SK-N-SH treated with all-trans-retinoic acid at 6 μM for 48 hours (cell line): ENCODE data around the gene SCART1.

Experiments
- ATAC-seq: fragments of 200-7000 bp; cut with Tn5 transposase; 3 replicates; pipeline ENCODE4 v1.9.1; 2020; ENCODE audit warnings: mild to moderate bottlenecking, moderate library complexity
- ARNTL ChIP-seq: fragments of 450-650 bp; formaldehyde crosslinking; IDR thresholded peaks from 2 replicates; pipeline ENCODE4 v1.5.0; 2020; ENCODE audit warnings: low read depth, mild to moderate bottlenecking, moderate library complexity, borderline replicate concordance
- BACH2 ChIP-seq: fragments of 250-450 bp; sonication (Bioruptor Pico); IDR thresholded peaks from 2 replicates; pipeline ENCODE4 v1.9.0; 2021; ENCODE audit warnings: mild to moderate bottlenecking, borderline replicate concordance
- CSDC2 ChIP-seq: fragments of 250-450 bp; sonication (Bioruptor Pico); IDR thresholded peaks from 2 replicates; pipeline ENCODE4 v1.5.0; 2020; ENCODE audit warnings: mild to moderate bottlenecking, moderate library complexity
- ESRRG ChIP-seq: fragments of 250-450 bp; sonication (Bioruptor Pico); IDR thresholded peaks from 2 replicates; pipeline ENCODE4 v1.6.1; 2021; ENCODE audit warnings: mild to moderate bottlenecking
- GLIS3 ChIP-seq: fragments of 250-450 bp; sonication (Bioruptor Pico); IDR thresholded peaks from 2 replicates; pipeline ENCODE4 v1.5.0; 2020; ENCODE audit warnings: mild to moderate bottlenecking, moderate library complexity
- PPARA ChIP-seq: fragments of 250-450 bp; sonication (Bioruptor Pico); IDR thresholded peaks from 2 replicates; pipeline ENCODE4 v1.5.0; 2020; ENCODE audit warnings: mild to moderate bottlenecking, borderline replicate concordance
- RARB ChIP-seq: fragments of 250-450 bp; sonication (Bioruptor Pico); IDR thresholded peaks from 2 replicates; pipeline ENCODE4 v1.8.0; 2021; ENCODE audit warnings: mild to moderate bottlenecking, moderate library complexity
- SNAI2 ChIP-seq: fragments of 250-450 bp; sonication (Bioruptor Pico); IDR thresholded peaks from 2 replicates; pipeline ENCODE4 v1.5.0; 2020; ENCODE audit warnings: mild to moderate bottlenecking, moderate library complexity
- TCF4 ChIP-seq: fragments of 250-450 bp; sonication (Bioruptor Pico); IDR thresholded peaks from 2 replicates; pipeline ENCODE4 v1.8.0; 2021; ENCODE audit warnings: mild to moderate bottlenecking, moderate library complexity, borderline replicate concordance
- TOX ChIP-seq: fragments of 250-450 bp; sonication (Bioruptor Pico); IDR thresholded peaks from 2 replicates; pipeline ENCODE4 v1.8.0; 2021; ENCODE audit warnings: mild to moderate bottlenecking, moderate library complexity, borderline replicate concordance
- ZC3H10 ChIP-seq: fragments of 250-450 bp; sonication (Bioruptor Pico); IDR thresholded peaks from 2 replicates; pipeline ENCODE4 v1.5.1; 2021; ENCODE audit warnings: mild to moderate bottlenecking, moderate library complexity
- ZFP3 ChIP-seq: fragments of 250-450 bp; sonication (Bioruptor Pico); IDR thresholded peaks from 2 replicates; pipeline ENCODE4 v1.5.0; 2020; ENCODE audit warnings: mild to moderate bottlenecking, moderate library complexity
- ZFP30 ChIP-seq: fragments of 450-650 bp; formaldehyde crosslinking; IDR thresholded peaks from 2 replicates; pipeline ENCODE4 v1.5.0; 2022; ENCODE audit warnings: mild to moderate bottlenecking, moderate library complexity
- ZNF565 ChIP-seq: fragments of 450-650 bp; formaldehyde crosslinking; conservative IDR thresholded peaks from 2 replicates; pipeline ENCODE4 v1.5.0; 2020; ENCODE audit warnings: low read depth, mild to moderate bottlenecking, moderate library complexity
- ZNF8 ChIP-seq: fragments of 450-650 bp; formaldehyde crosslinking; IDR thresholded peaks from 2 replicates; pipeline ENCODE4 v1.5.0; 2020; ENCODE audit warnings: mild to moderate bottlenecking, moderate library complexity
- TF ChIP-seq, protein P1 (sequence below): fragments of 250-450 bp; sonication (Bioruptor Pico); IDR thresholded peaks from 2 replicates; pipeline ENCODE4 v1.5.1; 2020; ENCODE audit warnings: low read depth, mild to moderate bottlenecking, moderate library complexity
- TF ChIP-seq, protein P2 (sequence below): fragments of 250-450 bp; sonication (Bioruptor Pico); IDR thresholded peaks from 2 replicates; pipeline ENCODE4 v1.8.0; 2021; ENCODE audit warnings: low read depth, mild to moderate bottlenecking, moderate library complexity, borderline replicate concordance
- TF ChIP-seq, protein P3 (sequence below): fragments of 250-450 bp; sonication (Bioruptor Pico); IDR thresholded peaks from 2 replicates; pipeline ENCODE4 v1.8.0; 2020; ENCODE audit warnings: mild to moderate bottlenecking, moderate library complexity, borderline replicate concordance
- TF ChIP-seq, protein P4 (sequence below): fragments of 250-450 bp; sonication (Bioruptor Pico); IDR thresholded peaks from 2 replicates; pipeline ENCODE4 v1.5.0; 2020; ENCODE audit warnings: mild to moderate bottlenecking, moderate library complexity
- TF ChIP-seq, protein P5 (sequence below): fragments of 250-450 bp; sonication (Bioruptor Pico); IDR thresholded peaks from 2 replicates; pipeline ENCODE4 v1.5.1; 2021; ENCODE audit warnings: mild to moderate bottlenecking, moderate library complexity

Gene SCART1

DNA sequence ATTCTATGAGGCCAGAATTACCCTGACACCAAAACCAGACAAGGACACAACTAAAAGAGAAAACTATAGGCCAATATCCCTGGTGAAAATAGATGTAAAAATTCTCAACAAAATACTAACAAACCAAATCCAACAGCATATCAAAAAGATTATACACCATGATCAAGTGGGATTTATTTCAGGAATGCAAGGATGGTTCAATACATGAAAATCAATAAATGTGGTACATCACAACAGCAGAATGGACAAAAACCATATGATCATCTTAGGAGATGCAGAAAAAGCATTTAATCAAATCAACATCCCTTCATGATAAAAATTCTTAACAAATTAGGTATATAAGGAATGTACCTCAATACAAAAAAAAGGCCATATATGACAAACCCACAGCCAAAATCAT, 5.6 kb upstream of the SCART1 start:
- TF ChIP-seq, protein P1, sequence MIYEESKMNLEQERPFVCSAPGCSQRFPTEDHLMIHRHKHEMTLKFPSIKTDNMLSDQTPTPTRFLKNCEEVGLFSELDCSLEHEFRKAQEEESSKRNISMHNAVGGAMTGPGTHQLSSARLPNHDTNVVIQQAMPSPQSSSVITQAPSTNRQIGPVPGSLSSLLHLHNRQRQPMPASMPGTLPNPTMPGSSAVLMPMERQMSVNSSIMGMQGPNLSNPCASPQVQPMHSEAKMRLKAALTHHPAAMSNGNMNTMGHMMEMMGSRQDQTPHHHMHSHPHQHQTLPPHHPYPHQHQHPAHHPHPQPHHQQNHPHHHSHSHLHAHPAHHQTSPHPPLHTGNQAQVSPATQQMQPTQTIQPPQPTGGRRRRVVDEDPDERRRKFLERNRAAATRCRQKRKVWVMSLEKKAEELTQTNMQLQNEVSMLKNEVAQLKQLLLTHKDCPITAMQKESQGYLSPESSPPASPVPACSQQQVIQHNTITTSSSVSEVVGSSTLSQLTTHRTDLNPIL (CRISPR knock-in tag) = no peak
- TF ChIP-seq ZFP3 (CRISPR knock-in tag) (no peak), ZNF8 (CRISPR knock-in tag) (0 out of 2 replicates have a peak, but pooled peaks have one; percentile 29), TCF4 (CRISPR knock-in tag) (no peak), ZC3H10 (CRISPR knock-in tag) (no peak), GLIS3 (CRISPR knock-in tag) (no peak), ESRRG (CRISPR knock-in tag) (no peak)
- TF ChIP-seq, protein P2, sequence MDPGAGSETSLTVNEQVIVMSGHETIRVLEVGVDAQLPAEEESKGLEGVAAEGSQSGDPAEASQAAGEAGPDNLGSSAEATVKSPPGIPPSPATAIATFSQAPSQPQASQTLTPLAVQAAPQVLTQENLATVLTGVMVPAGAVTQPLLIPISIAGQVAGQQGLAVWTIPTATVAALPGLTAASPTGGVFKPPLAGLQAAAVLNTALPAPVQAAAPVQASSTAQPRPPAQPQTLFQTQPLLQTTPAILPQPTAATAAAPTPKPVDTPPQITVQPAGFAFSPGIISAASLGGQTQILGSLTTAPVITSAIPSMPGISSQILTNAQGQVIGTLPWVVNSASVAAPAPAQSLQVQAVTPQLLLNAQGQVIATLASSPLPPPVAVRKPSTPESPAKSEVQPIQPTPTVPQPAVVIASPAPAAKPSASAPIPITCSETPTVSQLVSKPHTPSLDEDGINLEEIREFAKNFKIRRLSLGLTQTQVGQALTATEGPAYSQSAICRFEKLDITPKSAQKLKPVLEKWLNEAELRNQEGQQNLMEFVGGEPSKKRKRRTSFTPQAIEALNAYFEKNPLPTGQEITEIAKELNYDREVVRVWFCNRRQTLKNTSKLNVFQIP (CRISPR knock-in tag) = no peak
- ATAC-seq = no peak

DNA sequence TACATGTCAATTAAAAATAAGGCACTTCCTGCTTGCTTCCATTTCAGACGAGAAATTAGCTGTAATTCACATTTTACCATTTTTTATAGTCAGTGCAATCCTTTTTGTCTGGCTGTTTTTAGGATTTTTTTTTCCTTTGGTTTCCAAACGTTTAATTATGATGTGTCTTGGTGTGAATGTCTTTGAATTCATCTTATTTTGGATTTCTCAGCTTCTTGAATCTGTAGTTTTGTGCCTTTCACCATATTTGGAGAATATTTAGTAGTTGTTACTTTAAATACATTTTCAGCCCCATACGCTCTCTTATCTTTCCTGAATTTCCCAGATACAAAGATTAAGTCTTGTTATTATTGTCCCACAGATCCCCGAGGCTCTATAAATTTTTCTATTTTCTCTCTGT, 2.4 kb upstream of the SCART1 start:
- TF ChIP-seq, protein P3, sequence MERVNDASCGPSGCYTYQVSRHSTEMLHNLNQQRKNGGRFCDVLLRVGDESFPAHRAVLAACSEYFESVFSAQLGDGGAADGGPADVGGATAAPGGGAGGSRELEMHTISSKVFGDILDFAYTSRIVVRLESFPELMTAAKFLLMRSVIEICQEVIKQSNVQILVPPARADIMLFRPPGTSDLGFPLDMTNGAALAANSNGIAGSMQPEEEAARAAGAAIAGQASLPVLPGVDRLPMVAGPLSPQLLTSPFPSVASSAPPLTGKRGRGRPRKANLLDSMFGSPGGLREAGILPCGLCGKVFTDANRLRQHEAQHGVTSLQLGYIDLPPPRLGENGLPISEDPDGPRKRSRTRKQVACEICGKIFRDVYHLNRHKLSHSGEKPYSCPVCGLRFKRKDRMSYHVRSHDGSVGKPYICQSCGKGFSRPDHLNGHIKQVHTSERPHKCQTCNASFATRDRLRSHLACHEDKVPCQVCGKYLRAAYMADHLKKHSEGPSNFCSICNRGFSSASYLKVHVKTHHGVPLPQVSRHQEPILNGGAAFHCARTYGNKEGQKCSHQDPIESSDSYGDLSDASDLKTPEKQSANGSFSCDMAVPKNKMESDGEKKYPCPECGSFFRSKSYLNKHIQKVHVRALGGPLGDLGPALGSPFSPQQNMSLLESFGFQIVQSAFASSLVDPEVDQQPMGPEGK (CRISPR knock-in tag) = no peak
- TF ChIP-seq, protein P2 (CRISPR knock-in tag) = no peak
- TF ChIP-seq TOX (CRISPR knock-in tag) (no peak), BACH2 (CRISPR knock-in tag) (no peak), ZFP3 (CRISPR knock-in tag) (no peak), SNAI2 (CRISPR knock-in tag) (no peak), RARB (CRISPR knock-in tag) (no peak), ZFP30 (CRISPR knock-in tag) (no peak), TCF4 (CRISPR knock-in tag) (no peak), PPARA (CRISPR knock-in tag) (no peak), ZNF8 (CRISPR knock-in tag) (no peak), ZNF565 (CRISPR knock-in tag) (no peak), CSDC2 (no peak)
- TF ChIP-seq, protein P4, sequence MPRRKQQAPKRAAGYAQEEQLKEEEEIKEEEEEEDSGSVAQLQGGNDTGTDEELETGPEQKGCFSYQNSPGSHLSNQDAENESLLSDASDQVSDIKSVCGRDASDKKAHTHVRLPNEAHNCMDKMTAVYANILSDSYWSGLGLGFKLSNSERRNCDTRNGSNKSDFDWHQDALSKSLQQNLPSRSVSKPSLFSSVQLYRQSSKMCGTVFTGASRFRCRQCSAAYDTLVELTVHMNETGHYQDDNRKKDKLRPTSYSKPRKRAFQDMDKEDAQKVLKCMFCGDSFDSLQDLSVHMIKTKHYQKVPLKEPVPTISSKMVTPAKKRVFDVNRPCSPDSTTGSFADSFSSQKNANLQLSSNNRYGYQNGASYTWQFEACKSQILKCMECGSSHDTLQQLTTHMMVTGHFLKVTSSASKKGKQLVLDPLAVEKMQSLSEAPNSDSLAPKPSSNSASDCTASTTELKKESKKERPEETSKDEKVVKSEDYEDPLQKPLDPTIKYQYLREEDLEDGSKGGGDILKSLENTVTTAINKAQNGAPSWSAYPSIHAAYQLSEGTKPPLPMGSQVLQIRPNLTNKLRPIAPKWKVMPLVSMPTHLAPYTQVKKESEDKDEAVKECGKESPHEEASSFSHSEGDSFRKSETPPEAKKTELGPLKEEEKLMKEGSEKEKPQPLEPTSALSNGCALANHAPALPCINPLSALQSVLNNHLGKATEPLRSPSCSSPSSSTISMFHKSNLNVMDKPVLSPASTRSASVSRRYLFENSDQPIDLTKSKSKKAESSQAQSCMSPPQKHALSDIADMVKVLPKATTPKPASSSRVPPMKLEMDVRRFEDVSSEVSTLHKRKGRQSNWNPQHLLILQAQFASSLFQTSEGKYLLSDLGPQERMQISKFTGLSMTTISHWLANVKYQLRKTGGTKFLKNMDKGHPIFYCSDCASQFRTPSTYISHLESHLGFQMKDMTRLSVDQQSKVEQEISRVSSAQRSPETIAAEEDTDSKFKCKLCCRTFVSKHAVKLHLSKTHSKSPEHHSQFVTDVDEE (CRISPR knock-in tag) = no peak
- TF ChIP-seq, protein P5, sequence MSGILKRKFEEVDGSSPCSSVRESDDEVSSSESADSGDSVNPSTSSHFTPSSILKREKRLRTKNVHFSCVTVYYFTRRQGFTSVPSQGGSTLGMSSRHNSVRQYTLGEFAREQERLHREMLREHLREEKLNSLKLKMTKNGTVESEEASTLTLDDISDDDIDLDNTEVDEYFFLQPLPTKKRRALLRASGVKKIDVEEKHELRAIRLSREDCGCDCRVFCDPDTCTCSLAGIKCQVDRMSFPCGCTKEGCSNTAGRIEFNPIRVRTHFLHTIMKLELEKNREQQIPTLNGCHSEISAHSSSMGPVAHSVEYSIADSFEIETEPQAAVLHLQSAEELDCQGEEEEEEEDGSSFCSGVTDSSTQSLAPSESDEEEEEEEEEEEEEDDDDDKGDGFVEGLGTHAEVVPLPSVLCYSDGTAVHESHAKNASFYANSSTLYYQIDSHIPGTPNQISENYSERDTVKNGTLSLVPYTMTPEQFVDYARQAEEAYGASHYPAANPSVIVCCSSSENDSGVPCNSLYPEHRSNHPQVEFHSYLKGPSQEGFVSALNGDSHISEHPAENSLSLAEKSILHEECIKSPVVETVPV (CRISPR knock-in tag) = no peak
- no peak for ATAC-seq

DNA sequence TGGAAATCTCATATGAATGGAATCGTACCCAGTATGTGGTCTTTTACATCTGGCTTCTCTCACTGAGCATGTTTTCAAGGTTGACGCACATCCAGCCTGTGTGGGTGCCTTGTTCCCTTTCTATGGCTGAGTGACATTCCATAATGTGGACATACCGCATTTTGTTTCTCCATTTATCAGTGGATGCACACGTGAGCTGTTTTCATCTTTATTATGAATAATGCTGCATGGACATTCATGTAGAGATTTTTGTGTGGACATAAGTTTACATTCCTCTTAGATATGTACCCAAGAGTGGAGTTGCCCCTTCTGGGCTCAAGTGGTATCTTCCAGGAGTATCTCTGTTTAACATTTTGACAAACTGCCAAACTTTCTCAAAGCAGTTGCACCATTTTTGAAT, 1.3 kb upstream of the SCART1 start:
- no peak for ATAC-seq
- TF ChIP-seq, protein P2 (CRISPR knock-in tag) = no peak
- TF ChIP-seq ZNF565 (CRISPR knock-in tag) (no peak), TOX (CRISPR knock-in tag) (no peak), TCF4 (CRISPR knock-in tag) (no peak), ARNTL (CRISPR knock-in tag) (no peak), CSDC2 (no peak)
